GM21825 (cell line): Measurements from ENCODE around the gene TARBP1.
"Not testable (repeated sequence)": the region's sequence is repeated elsewhere in the genome, so short reads cannot be mapped to it uniquely, and the experiment has no call there.

ENCODE experiments used
- ATAC-seq: cut with Tn5 transposase; IDR thresholded peaks from one replicate; pipeline ENCODE4 v1.9.1; 2021; ENCODE audit warnings: mild to moderate bottlenecking, moderate library complexity; ENCODE audit not compliant: unreplicated experiment

TARBP1 gene

GRCh38 chr1:234437423-234438171 is 41.4 kb downstream of the TARBP1 start:
- ATAC-seq: no peak

- ATAC-seq: no peak
These were observed 43.4 kb downstream of the TARBP1 start for GRCh38 chr1:234435620-234436019.

GRCh38 chr1:234434706-234435105 is 44.3 kb downstream of the TARBP1 start:
- no peak for ATAC-seq

- ATAC-seq: no peak
These were observed 45.3 kb downstream of the TARBP1 start for GRCh38 chr1:234433563-234434285.

- no peak for ATAC-seq
These were observed 47.7 kb downstream of the TARBP1 start for GRCh38 chr1:234431255-234431654.

GRCh38 chr1:234430691-234431090 is 48.3 kb downstream of the TARBP1 start:
- no peak for ATAC-seq

GRCh38 chr1:234429434-234429806 is 49.6 kb downstream of the TARBP1 start:
- ATAC-seq: no peak

GRCh38 chr1:234427950-234428646 is 50.9 kb downstream of the TARBP1 start:
- ATAC-seq: no peak

GRCh38 chr1:234413990-234414389 is 65.0 kb downstream of the TARBP1 start:
- no peak for ATAC-seq

GRCh38 chr1:234413485-234413884 is 65.5 kb downstream of the TARBP1 start:
- no peak for ATAC-seq

- ATAC-seq: no peak
These were observed 66.1 kb downstream of the TARBP1 start for GRCh38 chr1:234412830-234413229.

- no peak for ATAC-seq
These were observed 69.7 kb downstream of the TARBP1 start for GRCh38 chr1:234409328-234409727.

- ATAC-seq: no peak
These were observed 70.2 kb downstream of the TARBP1 start for GRCh38 chr1:234408757-234409156.

GRCh38 chr1:234406871-234407270 is 72.1 kb downstream of the TARBP1 start:
- no peak for ATAC-seq

GRCh38 chr1:234405676-234406075 is 73.3 kb downstream of the TARBP1 start:
- ATAC-seq: no peak

- ATAC-seq: no peak
These were observed 76.0 kb downstream of the TARBP1 start for GRCh38 chr1:234402939-234403338.

- ATAC-seq: no peak
These were observed 77.3 kb downstream of the TARBP1 start for GRCh38 chr1:234401658-234402057.

- no peak for ATAC-seq
These were observed 78.2 kb downstream of the TARBP1 start for GRCh38 chr1:234400773-234401172.

- not testable (repeated sequence) for ATAC-seq
These were observed 79.5 kb downstream of the TARBP1 start for GRCh38 chr1:234399515-234399914.

- ATAC-seq: peak; percentile 48
These were observed 80.1 kb downstream of the TARBP1 start for GRCh38 chr1:234398849-234399381.

GRCh38 chr1:234397732-234398131 is 81.2 kb downstream of the TARBP1 start:
- ATAC-seq: no peak

- no peak for ATAC-seq
These were observed 82.1 kb downstream of the TARBP1 start for GRCh38 chr1:234396871-234397270.
